BJ (cell line): ENCODE measurements around the gene MYADM. TPM values are rescaled to one million over a fixed set of nuclear protein-coding genes. Genes with fewer than 3 reads are reported as not detected.
A peak's percentile ranks its signal among the peaks of the same experiment; 100 is the strongest.
"Not testable (repeated sequence)": the region's sequence is repeated elsewhere in the genome, so short reads cannot be mapped to it uniquely, and the experiment has no call there.

ENCODE experiments used
- CTCF ChIA-PET: fragments of 350-600 bp; formaldehyde crosslinking; extraction: SDS; loops from one replicate; lab custom pipeline; 2021; ENCODE audit warnings: antibody characterized with exemption, inconsistent platforms; lab: Yijun Ruan, JAX
- POLR2A ChIA-PET: fragments of 300-600 bp; sonication (Branson Sonifier 250); formaldehyde crosslinking; extraction: SDS; loops from one replicate; lab custom pipeline; 2021; ENCODE audit warnings: antibody characterized with exemption; lab: Charles Lee
- DNase-seq: peaks from one replicate; pipeline ENCODE4 v3.0.0-alpha.2; 2011; ENCODE audit warnings: low read depth
- H3K27me3 ChIP-seq: 2 replicates; pipeline ENCODE4 v1.6.0; 2011; ENCODE audit warnings: low read length; ENCODE audit not compliant: control insufficient read depth, insufficient read depth
- H3K36me3 ChIP-seq: 2 replicates; pipeline ENCODE4 v1.5.1; 2011; ENCODE audit warnings: low read length; ENCODE audit not compliant: control insufficient read depth, insufficient read depth
- H3K4me3 ChIP-seq: 2 replicates; pipeline ENCODE4 v1.5.1; 2011; ENCODE audit warnings: low read depth, mild to moderate bottlenecking, control low read depth, low read length
- CTCF ChIP-seq: IDR thresholded peaks from 2 replicates; pipeline ENCODE4 v1.5.1; 2011; ENCODE audit warnings: low read depth, mild to moderate bottlenecking, control low read depth, inconsistent platforms, low read length, moderate library complexity; ENCODE audit not compliant: insufficient read depth
- polyA plus RNA-seq: library from polyadenylated mRNA; depleted of rRNA; stranded (reverse); fragments of >200 nt; gene quantifications from 2 replicates; pipeline ENCODE4 v1.2.3, GENCODE V29; 2011

MYADM gene
- polyA plus RNA-seq, 1 experiment: 134 TPM

GRCh38 chr19:53824134-53824611, 43.5 kb upstream of the MYADM start, which contains the start of gene NLRP12:
NLRP12 (minus strand) TSS chr19:53824314; CDS start chr19:53824174, 140 bp downstream.
- no peak for DNase-seq
- no peak for TF ChIP-seq CTCF
- ChIA-PET POLR2A (no interaction called here), CTCF (interaction anchor here (1.7 kb wide), 1 partner anchor 15 kb away, joined by 4 read pairs; no protein-coding TSS in a partner anchor)
- H3K27me3 ChIP-seq: no peaks in the 10 kb centered on the region
- no peak within 1 kb of the TSS for H3K4me3 ChIP-seq
- H3K36me3 ChIP-seq: no peaks in the 10 kb centered on the region

- Histone ChIP-seq H3K4me3 (no peak overlapping the region), H3K36me3 (no peaks in the 10 kb centered on the region), H3K27me3 (peaks cover 2% of the 10 kb centered on the region)
- no peak for DNase-seq
- TF ChIP-seq CTCF: no peak
- POLR2A ChIA-PET: no interaction called here
- CTCF ChIA-PET: interaction anchor here (1.3 to 1.4 kb wide), 2 partner anchors 14 to 18 kb away, joined by 4 to 5 read pairs; no protein-coding TSS in a partner anchor
Measured at GRCh38 chr19:53826876-53827275, 40.8 kb upstream of the MYADM start.

- CTCF ChIA-PET: interaction anchor here (0.6 to 1.3 kb wide), 2 partner anchors 36 to 204 kb away, joined by 3 read pairs; no protein-coding TSS in a partner anchor
- TF ChIP-seq CTCF: no peak
- Histone ChIP-seq H3K27me3 (peaks cover 2% of the 10 kb centered on the region), H3K4me3 (no peak overlapping the region), H3K36me3 (no peaks in the 10 kb centered on the region)
- POLR2A ChIA-PET: no interaction called here
- DNase-seq: no peak
Measured at GRCh38 chr19:53828531-53828930, 39.2 kb upstream of the MYADM start.

GRCh38 chr19:53832861-53833260, 34.8 kb upstream of the MYADM start:
- H3K27me3 ChIP-seq, DNase-seq, POLR2A ChIA-PET, CTCF ChIA-PET, H3K36me3 ChIP-seq, H3K4me3 ChIP-seq: not testable (repeated sequence)

GRCh38 chr19:53838446-53838845, 29.2 kb upstream of the MYADM start:
- DNase-seq, POLR2A ChIA-PET, CTCF ChIA-PET, H3K27me3 ChIP-seq, H3K4me3 ChIP-seq, H3K36me3 ChIP-seq: not testable (repeated sequence)

GRCh38 chr19:53840241-53840640, 27.4 kb upstream of the MYADM start:
- CTCF ChIA-PET: interaction anchor here (1.8 to 2.7 kb wide), 3 partner anchors 14 to 183 kb away, joined by 4 to 37 read pairs (median 5); no protein-coding TSS in a partner anchor
- H3K4me3 ChIP-seq, POLR2A ChIA-PET: not testable (repeated sequence)

GRCh38 chr19:53840914-53841313, 26.8 kb upstream of the MYADM start:
- H3K36me3 ChIP-seq, H3K27me3 ChIP-seq, POLR2A ChIA-PET, H3K4me3 ChIP-seq: not testable (repeated sequence)
- DNase-seq: peak; percentile 76
- CTCF ChIA-PET: interaction anchor here (0.9 to 2.7 kb wide), 12 partner anchors 10 to 256 kb away, joined by 3 to 37 read pairs (median 4); partner anchors contain the start of gene MYADM

More at GRCh38 chr19:53840241-53840640, 27.4 kb upstream of the MYADM start:
- not testable (repeated sequence) for H3K36me3 ChIP-seq, H3K27me3 ChIP-seq, DNase-seq
